NCI-H1436 treated with DMSO at 0.1 percent for 48 hours (cell line): ENCODE results near the gene PKP4.
A peak's percentile ranks its signal among the peaks of the same experiment; 100 is the strongest.
"Not testable (repeated sequence)": the region's sequence is repeated elsewhere in the genome, so short reads cannot be mapped to it uniquely, and the experiment has no call there.

Experiments
- DNase-seq: peaks from one replicate; lab custom pipeline; 2025; lab: John Stamatoyannopoulos, UW

PKP4 gene

DNA sequence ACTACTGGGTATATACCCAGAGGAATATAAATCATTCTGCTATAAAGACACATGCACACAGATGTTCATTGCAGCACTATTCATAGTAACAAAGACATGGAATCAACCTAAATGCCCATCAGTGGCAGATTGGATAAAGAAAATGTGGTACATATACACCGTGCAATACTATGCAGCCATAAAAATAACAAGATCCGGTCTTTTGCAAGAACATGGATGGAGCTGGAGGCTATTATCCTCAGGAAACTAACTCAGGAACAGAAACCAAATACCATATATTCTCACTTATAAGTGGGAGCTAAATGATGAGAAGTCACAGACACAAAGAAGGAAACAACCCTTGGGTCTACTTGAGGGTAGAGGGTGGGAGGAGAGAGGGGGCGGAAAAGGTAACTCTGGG lies 16.5 kb downstream of the PKP4 start:
- DNase-seq = not testable (repeated sequence)

DNA sequence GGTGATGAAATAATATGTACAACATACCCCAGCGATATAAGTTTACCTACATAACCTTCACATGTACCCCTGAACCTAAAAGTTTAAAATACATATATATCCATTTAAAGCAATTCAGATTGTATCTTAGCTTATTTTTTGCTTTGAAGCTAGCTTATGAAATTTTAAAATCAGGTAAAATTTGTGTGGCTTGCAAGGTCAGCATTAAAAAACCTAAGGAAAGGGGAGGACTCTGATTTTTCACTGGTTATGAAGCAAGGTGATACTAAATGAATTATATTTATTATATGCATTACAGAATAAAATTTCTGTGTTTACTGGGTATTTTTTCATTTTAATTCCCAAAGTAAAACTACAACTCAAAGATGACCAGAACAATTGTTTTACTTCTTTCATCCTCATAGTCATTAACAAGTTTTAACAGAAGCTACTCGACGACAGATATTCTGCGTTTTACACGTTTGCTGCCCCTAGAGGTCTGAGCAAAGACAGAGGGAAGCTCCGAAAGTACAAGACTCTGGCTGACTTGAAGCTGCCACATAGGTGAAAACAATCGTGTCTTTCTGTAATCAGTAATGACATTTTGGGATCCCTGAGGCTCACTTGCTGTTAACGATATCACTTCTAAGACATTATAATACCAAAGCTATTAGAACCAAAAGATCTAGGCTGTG lies 17.1 kb downstream of the PKP4 start:
- no peak for DNase-seq

DNA sequence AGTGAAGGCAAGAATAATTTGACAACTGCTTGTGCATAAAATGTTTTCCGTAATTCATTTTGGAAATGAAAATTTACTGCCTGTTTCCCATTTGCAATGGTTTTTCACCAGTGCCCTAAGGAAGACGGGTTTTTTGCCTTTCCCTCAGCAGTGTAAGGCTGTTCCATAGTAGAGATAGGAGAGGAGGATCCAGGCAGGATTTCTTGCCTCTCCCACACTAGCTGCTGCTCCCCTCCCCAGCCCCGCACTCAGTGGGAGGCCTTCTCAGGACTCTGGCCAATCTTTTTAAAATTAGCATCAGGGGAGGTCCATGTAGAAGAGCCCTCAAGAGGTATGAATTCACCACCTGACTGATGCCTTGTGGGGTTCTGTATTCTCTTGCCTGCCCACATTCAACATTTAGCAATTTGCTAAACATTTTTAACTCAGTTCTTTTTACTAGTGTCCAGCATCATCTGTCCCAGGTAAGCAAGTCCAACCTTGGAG lies 17.8 kb downstream of the PKP4 start:
- DNase-seq = not testable (repeated sequence)

DNA sequence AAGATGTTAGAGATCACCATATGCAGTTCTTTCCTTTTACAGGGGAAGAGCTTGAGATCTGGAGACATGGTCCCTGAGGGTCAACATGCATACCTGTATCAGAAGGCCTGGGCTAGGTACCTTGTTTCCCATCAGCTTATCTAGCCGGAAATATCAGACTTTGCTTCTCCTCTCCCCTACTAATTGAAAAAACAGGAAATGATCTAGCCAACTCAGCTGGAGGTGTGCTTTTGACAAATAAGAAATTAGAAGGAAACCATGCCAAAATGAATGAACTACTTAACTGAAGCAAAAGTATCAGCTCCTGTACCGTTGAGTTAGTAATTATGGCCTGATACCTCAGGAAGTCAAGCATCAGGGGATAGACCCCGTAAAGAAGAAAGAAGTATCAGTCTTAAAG lies 20.4 kb downstream of the PKP4 start:
- DNase-seq = no peak

DNA sequence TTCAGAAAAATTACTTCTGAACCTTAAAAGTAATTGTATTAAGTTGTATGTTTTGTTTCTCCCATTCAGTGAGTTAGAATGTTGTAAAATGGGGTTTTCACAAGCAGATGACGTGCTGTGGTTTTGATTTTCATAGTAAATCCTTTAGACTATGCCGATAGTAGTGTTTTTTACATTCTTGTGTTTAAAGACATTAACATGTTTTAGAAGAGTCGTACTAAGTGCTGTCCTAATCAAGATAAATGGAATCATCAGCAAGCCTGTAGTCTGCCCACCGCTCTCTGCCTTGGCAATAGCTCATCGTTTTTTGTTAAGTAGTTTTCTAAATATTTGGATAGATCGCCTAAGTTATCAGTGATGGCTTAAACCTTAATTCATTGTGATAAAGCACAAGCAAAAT lies 21.5 kb downstream of the PKP4 start:
- DNase-seq = no peak

DNA sequence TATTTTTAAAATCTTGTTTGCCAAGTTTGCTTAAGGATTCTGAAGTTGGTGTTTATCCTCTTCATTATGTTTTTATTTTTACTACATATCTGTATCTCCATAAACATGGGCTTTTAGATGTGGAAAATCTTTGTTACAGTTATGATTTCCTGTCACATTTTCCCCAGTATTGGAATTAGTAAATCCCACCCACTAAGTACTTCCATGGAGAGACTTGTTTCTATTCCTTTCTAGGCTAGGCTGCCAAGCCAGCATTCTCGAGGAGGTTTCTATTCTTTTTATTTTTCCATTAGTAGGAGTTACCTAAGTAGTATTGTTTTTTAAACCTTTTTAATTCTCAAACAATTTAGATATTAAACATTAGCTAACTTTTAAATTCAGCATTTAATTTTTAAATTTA lies 22.1 kb downstream of the PKP4 start:
- DNase-seq = no peak

DNA sequence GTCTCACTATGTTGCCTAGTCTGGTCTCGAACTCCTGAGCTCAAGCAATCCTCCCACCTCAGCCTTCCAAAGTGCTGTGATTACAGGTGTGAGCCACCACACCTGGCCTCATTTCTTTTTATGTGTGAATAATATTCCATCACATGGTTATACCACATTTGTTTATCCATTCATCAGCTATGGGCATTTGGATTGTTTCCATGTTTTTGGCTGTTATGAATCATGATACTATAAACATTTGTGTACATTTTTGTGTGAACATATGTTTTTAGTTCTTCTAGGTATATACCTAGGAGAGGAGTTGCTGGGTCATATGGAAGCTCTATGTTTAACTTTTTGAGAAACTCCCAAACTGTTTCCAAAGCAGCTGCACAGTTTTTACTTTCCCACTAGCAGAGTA lies 24.4 kb downstream of the PKP4 start:
- DNase-seq = no peak

DNA sequence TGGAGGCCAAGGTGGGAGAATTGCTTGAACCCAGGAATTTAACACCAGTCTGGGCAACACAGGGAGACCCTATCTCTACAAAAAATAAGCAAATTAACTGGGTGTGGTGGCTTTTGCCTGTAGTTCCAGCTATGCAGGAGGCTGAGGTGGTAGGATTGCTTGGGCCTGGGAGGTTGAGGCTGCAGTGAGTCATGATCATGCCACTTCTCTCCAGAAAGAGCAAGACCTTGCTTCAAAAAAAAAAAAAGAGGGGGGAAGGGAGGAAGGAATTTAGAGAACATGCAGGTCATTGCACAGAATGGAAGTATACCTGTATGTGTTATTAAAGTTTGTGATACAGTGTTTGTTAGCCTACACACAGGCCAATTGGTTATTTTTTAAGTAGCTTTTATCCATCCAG lies 25.8 kb downstream of the PKP4 start:
- no peak for DNase-seq

DNA sequence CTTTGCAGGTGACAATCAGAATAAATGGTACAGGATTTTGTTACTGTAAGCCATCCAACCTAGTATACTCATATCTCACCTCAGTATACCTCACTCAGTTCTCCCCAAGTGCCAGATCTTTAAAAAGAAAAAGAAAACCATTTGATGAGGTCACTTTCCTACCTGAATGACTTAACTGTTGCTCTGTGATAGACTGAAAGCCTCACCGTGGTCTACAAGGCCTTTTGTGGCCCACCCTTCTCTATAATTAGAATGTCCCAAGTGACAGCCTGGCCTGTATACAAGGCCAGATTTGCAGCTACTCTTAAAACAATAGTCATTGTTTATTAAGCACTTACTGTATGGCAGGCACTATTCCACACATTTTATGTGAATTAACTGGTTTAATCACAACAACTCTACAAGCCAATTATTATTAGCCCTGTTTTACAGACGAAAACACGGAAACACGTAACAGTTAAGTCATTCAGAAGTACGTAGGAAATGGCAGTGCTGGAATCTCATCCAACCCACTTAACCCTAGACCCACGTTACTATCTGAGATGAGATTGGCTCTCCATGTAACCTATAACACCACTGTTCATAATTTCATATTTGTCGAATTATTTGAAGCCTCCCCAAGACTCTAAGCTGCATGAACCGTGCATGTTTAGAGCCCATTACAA lies 28.3 kb downstream of the PKP4 start:
- DNase-seq = no peak

DNA sequence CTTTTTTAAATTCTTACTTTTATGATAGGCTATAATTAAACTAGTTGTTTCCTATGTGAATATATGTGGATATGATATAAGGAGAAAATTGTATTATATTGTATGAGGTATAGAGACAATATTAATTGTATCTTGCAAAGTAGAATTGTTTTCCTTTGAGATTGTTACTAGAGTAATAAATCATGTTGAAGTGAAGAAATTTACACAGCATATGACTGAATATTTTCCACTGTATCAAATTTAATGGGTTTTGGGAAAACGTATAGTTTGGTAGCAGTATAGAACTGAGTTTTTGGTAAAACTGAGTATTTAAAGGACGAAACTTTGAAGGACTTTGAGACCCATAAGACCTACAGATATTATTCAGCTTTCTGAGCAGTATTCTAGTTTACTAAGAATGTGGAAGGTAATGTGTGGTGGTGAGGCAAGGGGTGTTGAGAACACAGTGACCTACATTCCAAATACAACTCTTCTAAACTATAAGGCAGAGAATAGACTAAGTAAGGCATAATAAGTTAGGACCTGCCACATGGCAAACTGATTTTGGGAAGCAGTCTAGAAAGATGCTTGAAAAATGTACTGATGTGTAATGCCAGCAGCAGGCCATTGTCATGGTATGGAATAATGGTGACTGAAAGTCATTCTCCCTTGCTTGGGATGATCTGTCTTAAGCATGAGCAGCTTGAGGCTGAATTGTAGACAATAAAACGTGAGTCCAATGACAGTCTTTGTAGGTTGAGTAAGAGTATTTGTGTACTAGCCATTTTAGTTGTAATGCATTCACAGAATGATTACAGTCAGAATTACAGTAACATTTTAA lies 29.6 kb downstream of the PKP4 start:
- DNase-seq = no peak

DNA sequence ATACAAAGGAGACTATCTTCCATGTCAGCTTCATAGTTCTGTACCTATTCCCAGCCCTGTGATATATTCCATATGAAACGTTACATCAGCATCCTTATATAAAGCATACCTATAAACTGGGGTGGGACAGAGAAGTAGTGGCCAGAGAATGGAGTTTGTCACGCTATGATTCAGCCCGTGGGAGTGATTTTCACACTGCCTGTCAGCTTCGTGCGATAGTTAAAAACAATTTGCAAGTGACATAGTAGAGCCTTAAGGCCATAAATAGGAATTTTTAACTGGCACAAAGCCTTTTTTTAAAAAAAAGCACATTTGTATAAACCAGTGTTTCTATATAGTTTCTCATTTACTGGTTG lies 30.2 kb downstream of the PKP4 start:
- DNase-seq = no peak

DNA sequence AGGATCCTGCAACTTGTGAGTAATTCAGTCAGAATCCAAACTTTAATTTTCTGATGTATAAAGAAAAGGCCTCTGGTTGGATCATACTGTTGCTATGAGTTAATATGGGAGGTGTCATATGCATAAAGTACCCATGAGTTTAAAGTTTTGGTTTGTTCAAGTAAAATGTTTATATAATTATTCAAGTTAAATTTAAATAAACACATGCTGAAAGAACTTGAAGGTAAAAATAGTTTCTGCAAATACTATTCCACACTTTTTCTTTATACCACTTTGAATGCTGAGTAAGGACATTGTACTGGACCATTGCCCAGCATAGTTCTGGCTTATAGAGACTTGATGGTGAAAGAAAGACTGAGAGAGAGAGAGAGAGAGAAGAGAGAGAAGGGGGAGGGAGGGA lies 30.7 kb downstream of the PKP4 start:
- DNase-seq = no peak

DNA sequence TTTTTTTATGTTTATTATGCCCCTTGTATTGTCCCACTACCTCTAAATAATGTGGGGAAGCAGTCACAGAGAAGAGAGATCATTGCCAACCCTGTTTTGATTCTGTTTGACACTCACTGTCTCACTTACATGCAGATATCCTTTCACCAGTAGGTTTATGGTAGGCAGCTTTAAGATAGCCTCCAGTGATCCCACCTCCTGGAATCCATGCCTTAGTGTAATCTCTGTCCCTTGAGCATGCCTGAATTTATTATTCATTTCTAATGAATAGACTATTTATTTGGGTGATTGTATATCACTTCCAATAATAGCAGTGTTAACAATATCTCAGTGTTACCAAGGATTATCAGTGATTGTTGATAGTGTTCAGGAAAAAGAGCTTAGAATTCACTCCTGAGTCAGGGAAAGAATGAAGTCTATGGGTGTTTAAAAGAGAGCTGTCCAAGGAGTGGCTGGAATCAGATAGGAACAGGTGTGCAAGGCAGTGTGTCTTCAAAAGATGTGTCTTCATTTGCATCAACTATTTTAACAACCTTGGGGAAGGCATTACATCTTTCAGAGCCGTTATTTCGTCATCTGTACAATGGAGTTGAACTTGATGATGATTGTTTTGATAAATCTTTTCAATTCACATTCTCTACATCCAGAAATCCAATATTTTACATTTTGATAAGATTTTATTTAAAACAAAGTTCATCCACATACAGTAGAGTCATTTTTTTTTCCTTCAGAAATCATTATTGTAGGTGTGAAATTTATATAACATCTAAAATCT lies 31.9 kb downstream of the PKP4 start:
- DNase-seq = no peak

DNA sequence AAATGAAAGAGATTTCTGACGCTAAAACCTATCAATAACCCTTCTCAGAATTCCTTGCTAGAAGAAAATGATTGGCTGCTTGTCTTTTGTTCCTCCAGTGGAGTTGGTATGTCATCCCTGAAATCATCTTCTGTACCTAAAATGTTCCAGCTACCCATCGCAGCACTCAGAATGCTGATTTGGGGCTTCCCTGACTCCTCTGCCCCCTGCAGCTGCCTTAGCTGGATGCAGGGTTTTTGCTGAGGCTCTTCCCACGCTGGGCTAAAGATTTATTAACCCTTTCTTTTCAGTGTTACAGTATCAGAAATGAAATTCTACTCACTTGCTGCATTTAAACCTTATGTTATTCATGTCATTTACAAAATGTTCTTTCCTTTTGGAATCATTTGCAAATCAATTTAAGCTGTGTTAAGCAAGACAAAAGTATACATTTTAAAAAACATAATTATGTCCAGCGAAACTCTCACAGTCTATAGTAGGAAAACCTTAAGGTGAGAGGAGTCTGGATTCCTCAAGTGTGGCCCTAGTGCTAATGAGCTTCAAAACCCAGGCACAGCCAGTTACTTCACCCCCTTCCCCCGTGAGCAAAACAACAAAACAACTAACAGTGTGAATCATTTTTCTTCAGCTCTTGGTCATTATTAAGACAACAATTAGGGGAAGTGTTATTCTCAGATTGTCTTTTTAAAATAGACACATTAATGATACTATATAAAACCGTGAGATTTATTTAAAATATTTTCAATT lies 32.8 kb downstream of the PKP4 start:
- DNase-seq = no peak

DNA sequence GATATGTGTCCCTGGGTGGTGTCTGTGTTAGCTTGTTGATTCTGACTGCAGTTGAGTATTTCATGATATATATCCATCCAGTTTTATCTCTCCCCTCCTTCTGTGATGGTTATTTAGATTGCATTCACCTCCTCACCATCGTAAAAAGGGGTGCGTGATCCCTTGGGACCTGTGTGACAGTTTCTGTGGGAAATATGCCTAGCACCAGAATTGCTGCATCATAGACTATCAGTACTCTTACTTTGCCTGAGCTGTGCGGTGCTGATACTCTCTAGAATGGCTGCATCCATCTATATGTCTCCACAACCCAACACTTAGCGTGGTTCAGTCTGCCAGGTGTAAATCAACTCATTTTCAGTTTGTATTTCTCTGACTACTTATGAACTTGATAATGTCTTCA lies 34.3 kb downstream of the PKP4 start:
- DNase-seq = no peak

DNA sequence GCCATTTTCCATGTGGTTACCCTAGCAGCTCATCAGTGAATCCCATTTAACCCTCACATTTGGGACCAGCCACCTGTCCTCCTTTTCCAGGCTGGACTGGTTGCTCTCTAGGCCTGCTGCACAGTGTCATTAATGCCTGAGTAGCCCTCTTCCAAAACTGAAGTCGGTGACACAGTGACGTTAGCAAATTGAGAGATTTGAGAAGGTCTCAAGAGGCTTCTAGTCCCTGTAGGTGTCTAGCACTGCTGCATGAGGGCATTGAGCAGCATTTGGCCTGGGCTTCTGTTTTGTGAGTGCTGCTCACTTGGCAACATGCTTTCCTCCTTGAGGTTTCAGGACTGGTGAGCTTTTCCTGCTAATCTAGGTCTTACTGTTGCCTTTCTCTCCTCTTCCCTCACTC lies 36.7 kb downstream of the PKP4 start:
- DNase-seq = peak; percentile 60

DNA sequence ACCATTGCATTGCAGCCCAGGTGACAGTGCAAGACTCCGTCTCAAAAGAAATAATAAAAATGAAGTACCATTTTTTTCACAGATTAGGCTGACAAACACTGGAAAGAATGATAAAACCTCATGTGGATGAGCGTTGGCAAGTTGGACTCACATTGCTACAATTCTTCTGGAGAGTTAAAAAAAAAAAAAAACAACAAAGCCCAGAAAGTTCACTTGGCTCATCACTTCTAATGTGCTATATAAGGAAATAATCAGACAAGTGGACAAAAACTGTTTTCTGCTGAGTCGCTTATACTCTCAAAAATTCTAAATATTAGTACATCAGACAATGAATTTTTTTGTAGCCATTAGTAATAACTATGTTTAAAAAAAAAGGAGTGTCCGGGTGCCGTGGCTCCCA lies 38.4 kb downstream of the PKP4 start:
- no peak for DNase-seq

DNA sequence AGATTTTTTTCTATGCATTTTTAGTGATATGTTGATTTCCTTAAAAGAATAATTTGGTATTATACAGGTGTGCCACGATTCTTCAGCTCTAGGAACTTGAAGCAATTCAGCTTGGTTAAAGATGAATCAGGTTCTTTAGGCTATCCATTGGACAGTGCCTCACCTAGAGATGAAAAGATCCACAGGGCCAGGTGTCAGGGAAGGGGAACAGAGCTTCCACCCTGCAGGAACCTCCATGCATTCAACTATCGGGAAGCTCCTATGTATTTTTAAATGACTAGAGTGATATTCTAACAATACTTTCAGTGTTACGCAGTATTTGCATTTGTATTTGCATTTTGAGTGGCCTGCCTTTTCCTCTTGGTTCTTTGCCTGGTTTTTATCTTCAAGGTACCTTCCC lies 40.2 kb downstream of the PKP4 start:
- DNase-seq = no peak

DNA sequence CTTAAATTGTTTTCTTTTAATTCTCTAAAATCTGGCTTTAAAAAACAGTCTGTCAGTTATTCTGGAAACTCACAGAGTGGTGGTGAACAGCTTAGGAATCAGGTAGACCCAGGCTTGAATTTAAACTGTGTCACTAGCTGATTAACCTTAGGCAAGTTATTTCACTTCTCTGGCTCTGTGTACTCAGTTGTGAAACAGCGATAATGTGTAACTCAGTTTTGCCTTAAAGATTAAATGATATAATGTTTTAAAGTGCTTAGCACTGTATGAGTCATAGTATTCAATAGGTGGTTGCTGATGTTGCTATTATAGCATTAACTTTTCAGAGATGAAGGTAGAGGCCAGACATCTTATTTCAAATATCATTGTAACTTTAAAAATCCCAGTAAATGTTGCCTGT lies 40.7 kb downstream of the PKP4 start:
- no peak for DNase-seq

DNA sequence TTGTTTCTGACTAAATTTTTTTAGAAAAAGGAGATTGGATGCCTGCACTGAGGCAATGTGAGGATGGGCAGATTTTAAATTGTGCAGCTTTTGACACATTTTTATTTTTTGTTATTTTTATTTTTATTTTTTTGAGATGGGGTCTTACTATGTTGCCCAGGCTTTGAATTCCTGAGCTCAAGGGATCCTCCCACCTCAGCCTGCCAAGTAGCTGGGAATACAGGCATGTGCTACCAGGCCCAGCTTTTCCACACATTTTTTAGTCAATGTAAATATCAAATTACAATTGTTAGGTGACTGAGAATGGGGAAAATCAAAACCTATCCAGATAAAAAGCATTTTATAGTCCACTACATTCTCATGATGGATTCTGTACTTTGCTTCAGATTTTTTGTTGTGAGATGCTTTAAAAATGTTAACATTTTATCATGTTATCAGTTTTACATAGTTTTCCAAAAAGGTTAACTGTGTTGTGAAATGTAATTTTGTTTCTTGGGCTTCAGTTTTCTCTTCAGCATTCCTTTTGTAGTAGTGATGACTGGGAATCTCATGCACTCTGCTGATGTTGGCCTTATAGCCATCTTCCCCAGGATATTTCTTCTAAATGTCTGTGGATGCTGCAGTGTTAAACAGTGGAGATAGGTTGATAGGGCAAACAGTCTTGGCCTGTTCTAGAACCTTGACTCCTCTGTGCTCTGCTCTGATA lies 41.4 kb downstream of the PKP4 start:
- no peak for DNase-seq

DNA sequence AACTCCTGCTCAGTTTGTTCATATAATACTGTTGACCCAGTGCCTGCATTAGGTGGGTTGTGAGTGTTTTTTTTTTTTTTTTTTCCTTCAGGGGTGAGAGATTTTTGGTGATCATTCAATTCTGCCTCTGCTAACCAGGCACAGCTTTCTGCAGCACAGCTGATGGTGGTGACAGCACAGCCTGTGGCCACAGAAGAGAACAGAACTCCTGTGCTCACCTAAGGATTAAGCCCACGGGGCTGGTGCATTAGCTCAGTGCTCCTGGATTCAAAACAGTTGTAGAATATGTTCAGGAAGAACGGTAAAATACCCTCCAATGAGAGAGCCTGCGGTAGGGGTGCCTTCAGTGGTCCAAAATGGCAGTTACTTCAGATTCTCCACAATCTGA lies 42.0 kb downstream of the PKP4 start:
- no peak for DNase-seq
